ENCODE measurements around the gene PVR.

- TF ChIP-seq, protein P1, sequence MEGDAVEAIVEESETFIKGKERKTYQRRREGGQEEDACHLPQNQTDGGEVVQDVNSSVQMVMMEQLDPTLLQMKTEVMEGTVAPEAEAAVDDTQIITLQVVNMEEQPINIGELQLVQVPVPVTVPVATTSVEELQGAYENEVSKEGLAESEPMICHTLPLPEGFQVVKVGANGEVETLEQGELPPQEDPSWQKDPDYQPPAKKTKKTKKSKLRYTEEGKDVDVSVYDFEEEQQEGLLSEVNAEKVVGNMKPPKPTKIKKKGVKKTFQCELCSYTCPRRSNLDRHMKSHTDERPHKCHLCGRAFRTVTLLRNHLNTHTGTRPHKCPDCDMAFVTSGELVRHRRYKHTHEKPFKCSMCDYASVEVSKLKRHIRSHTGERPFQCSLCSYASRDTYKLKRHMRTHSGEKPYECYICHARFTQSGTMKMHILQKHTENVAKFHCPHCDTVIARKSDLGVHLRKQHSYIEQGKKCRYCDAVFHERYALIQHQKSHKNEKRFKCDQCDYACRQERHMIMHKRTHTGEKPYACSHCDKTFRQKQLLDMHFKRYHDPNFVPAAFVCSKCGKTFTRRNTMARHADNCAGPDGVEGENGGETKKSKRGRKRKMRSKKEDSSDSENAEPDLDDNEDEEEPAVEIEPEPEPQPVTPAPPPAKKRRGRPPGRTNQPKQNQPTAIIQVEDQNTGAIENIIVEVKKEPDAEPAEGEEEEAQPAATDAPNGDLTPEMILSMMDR (IDR thresholded peaks at IDR 0.05; ENCODE audit: poor library complexity, severe bottlenecking): no peak
- TF ChIP-seq POLR2AphosphoS5 (IDR thresholded peaks at IDR 0.05) (no peak), EZH2 (IDR thresholded peaks at IDR 0.05; ENCODE audit: borderline replicate concordance, insufficient read depth, low read length, poor library complexity, severe bottlenecking) (no peak), RAD21 (conservative IDR thresholded peaks at IDR 0.05) (no peak), EP300 (conservative IDR thresholded peaks at IDR 0.05; ENCODE audit: poor library complexity, severe bottlenecking) (no peak), TAF1 (IDR thresholded peaks at IDR 0.05; ENCODE audit: low read depth) (no peak), MXI1 (conservative IDR thresholded peaks at IDR 0.05; ENCODE audit: poor library complexity, severe bottlenecking) (no peak)
Measured at GRCh38 chr19:44620667-44621066, 23.0 kb upstream of the PVR start.

Data from neural cell (in vitro differentiated cells).